LNCaP clone FGC (cell line): Measurements from ENCODE around the gene MRNIP.

Source experiments
- DNase-seq: peaks from one replicate; pipeline ENCODE4 v3.0.0-alpha.2; 2011; ENCODE audit warnings: low read depth
- H3K4me3 ChIP-seq: 2 replicates; pipeline ENCODE4 v1.5.1; 2011; ENCODE audit warnings: mild to moderate bottlenecking, low read depth, low read length, control low read depth
- TF ChIP-seq, protein P1 (sequence below): IDR thresholded peaks from 2 replicates; pipeline ENCODE4 v1.5.1; 2012; ENCODE audit warnings: mild to moderate bottlenecking; ENCODE audit not compliant: control insufficient read depth, insufficient read depth; ENCODE audit errors: extremely low read depth

The MRNIP gene

DNA sequence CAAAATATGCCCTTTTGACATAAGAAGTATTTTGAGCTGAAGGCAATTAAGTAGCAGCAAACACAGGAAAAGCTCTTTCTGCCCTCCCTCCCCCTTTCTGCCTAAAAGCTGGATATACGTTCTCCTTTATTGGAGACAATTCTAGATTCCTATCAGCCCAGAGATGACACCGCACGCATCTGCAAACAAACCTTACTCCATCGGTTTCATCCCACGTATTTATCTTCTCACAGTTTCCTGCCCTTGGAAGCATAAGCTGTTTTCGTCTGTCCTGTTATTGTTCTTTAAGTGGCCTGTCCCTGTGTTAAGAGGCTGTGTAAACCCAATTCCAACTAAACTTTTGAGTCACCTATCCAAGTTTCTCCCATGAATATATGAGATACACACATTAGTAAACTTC is 37.2 kb upstream of the MRNIP start:
- TF ChIP-seq, protein P1, sequence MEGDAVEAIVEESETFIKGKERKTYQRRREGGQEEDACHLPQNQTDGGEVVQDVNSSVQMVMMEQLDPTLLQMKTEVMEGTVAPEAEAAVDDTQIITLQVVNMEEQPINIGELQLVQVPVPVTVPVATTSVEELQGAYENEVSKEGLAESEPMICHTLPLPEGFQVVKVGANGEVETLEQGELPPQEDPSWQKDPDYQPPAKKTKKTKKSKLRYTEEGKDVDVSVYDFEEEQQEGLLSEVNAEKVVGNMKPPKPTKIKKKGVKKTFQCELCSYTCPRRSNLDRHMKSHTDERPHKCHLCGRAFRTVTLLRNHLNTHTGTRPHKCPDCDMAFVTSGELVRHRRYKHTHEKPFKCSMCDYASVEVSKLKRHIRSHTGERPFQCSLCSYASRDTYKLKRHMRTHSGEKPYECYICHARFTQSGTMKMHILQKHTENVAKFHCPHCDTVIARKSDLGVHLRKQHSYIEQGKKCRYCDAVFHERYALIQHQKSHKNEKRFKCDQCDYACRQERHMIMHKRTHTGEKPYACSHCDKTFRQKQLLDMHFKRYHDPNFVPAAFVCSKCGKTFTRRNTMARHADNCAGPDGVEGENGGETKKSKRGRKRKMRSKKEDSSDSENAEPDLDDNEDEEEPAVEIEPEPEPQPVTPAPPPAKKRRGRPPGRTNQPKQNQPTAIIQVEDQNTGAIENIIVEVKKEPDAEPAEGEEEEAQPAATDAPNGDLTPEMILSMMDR, result no peak
- DNase-seq, result peak; percentile 88
- H3K4me3 ChIP-seq, result peak overlapping the region; percentile 32

DNA sequence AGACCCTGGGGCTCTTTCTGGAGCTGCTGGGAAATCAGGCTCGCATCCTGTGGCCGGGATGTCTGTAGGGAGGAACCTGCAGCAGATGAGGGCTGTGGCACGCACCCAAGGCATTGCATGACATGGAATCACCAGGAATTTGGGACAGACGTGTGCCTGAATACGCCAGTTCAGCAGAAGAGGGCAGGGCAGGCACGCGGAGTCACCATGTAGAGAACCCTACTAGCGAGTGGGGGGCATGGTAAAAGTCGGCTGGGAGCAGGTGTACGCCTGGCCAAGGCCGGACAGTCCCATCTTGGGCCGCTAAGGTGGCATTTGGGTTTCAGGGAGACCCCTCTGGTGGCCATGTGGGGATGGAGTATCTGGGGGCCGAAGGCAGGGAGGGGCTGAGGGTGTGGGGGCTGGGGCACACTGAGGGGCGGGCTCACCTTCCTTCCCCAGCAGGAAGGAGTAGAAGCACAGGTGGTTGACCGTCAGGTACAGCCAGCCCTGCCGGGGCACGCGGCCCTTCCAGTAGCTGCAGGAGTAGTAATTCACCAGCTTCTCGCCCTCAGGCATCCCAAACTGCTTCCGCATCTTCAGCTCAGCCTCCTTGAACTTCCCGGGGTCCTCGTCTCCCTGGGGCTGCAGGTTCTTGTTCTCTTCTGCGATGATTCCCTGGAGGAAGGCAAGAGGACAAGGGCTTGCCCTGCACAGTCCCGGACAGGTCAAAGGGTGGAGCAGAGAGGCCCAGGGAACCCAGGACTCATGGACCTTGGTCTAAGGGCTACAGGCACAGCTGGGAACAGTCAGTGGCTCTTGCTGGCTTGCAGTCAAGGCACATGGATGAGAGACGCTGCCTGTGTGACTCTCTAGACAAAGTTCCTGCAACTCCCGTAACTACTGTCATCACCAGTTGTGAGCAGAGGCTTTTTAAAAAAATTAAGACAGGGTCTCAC is 35.6 kb upstream of the MRNIP start:
- no peak overlapping the region for H3K4me3 ChIP-seq
- TF ChIP-seq, protein P1, result no peak
- no peak for DNase-seq

DNA sequence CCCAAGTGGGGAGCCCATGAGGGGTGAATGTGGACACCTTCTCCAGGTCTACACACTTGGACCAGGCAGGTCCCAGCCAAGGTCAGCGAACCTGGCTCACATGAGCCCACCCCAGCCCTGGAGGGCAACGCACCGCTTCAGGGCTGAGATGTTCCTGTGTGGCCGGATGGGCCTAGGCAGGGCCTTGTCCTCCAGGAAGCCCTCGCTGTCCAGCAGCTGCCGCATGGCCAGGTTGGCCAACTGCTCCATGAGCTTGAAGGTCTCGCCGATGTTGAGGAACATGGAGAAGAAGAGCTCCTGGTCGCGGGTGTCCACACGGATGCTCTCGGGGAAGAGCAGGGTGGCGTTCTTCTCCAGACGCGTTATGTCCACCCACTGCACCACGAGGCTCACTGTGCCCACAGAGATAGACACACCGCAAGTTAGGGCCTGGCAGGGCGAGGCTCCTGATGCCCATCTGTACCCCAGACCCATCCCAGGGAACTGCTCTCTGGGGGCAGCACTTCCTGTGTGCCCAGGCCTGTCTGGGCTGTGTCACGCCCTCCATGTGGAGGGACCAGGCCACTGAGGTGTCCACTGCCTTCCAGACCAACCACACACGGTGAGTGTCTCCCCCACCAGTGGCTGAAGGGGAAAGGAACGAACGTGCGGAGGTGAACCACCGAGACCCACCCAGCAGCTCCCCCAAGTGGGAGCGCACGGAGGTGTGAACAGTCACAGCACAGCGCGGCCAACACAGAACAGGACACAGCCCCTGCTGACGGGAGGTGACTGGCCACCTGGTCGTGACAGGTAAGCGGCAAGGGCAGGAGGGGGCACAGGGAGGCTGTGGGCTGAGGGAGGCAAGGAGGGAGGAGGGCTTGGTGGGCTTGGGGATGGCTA is 34.7 kb upstream of the MRNIP start:
- no peak overlapping the region for H3K4me3 ChIP-seq
- TF ChIP-seq, protein P1, result no peak
- DNase-seq, result no peak

DNA sequence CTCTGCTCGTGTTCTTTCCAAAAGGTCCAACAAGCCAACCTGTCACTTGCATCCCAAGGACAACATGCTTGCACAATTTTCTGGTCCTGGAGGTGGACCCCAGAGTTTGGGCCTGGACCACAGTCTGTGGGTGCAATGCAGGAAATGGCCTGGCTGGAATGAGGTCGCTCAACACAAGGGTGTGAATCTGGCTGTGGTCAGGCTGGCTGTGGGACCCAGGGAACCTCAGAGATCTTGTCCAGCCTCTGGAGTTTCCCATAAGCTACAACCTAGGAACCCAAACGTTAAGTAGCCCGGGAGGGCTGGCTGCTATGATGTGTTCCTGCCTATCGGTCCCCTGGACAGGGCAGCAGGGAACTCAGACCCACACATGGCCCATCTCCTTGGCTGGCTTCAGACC is 33.6 kb upstream of the MRNIP start:
- DNase-seq, result no peak
- no peak overlapping the region for H3K4me3 ChIP-seq
- TF ChIP-seq, protein P1, result no peak

DNA sequence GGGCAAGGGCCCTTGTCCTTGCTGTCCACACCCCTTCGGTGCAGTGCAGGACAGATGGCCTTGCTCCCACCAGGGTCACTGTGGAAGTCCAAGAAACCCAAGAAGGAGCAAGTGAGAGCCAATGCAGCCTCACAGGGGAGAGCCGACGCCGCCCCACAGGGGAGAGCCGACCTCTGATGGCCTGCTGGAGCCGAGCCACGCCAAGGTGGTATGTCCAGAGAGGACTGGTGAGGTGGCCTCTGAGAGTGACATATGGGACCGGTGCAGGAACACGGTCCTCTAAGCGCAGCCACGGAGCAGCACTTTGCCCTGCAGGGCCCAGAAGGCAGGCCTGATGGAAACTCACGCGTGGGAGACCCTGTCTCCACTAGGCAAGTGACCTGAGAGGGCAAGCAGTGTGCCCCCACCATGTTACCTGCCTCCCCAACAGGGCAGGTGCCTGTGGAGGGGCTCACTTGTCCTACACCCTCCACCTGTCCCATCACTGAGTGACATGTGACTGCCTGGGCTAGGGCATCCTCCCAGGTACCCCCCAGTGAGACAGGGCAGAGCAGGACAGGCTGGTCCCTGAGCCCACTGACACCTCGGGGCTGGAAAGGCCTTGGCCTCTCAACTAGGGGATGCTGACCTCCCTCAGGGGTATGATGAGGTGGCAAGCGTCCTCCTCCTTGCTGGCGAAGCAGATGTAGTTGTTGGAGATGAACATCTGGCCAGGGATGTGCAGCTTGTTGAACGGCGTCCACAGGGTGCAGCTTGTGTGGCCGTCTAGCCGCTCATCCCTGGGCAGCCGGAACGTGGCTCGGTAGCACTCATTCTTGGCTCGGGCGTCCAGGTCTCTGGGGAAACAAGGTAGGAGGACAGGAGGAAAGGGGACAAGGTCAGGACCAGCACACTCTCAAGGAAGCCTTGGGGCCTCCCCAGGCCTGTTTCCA is 32.4 kb upstream of the MRNIP start:
- H3K4me3 ChIP-seq, result no peak overlapping the region
- TF ChIP-seq, protein P1, result no peak
- no peak for DNase-seq

DNA sequence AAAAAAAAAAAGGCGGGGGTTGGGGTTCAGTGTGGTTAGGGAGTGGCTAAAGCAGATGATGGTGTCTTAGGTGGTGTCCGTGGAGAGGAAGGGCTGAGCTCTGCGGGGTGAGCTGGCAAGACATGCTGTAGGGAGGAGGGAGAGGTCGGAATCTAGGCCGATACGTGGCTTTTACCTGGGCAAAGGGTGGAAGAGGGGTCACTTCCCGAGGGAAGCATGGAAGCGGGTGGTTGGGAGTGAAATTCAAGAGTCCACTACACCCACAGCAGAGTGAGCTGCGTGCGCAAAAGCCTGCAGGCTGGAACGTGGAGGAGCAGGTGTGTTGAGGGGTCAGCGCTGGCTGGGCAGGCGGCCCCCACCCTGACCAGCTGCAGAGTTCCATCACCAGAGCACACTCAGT is 31.3 kb upstream of the MRNIP start:
- TF ChIP-seq, protein P1, result no peak
- H3K4me3 ChIP-seq, result no peak overlapping the region
- no peak for DNase-seq
